EL (cell line): ENCODE results near the gene LSMEM2.
"Not testable (repeated sequence)": the region's sequence is repeated elsewhere in the genome, so short reads cannot be mapped to it uniquely, and the experiment has no call there.

ENCODE experiments used
- DNase-seq: peaks from one replicate; pipeline ENCODE4 v3.0.0-alpha.2; 2016

LSMEM2 gene

DNA sequence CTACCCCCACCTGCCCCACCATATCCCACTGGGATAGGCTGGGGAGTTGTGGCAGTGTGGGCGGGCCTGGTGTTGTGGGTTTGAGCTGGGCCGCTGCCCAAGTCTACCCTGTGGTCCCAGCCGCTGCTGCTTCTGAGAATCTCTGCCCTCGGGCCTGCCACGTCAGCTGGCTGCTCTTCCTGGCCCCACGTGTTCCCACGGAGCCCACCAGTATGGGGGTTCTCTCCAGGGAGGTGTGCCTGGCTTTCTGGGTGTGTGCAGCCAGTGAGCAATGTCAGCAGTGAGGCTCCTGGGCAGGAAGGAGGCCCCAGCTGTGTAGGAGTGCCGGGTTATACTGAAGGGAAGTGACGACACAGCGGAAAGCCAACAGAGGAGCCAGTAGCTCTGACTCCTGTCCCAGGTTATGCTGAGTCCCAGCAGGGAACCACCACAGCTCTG lies 32.4 kb upstream of the LSMEM2 start:
- peak; percentile 99 for DNase-seq

GRCh38 chr3:50248387-50248786 lies 30.5 kb upstream of the LSMEM2 start:
- peak; percentile 58 for DNase-seq

DNA sequence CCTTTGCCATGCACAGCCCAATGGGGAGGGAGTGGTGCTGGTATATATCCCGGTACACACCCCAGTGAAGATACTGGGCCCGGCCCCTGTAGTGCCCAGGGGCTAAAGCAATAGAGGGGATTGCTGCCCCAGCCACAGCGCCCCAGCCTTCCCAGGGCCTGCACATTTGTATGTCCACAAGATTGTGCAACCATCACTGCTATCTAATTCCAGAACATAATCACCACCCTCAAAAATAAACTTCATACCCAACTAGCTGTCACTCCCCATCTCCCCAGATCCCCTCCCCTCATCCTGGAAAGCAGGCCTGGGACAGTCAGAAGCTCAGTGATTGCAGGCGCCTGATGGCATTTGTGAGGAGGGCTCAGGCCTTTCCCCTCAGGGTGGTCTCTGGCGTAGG lies 29.4 kb upstream of the LSMEM2 start:
- DNase-seq: no peak

DNA sequence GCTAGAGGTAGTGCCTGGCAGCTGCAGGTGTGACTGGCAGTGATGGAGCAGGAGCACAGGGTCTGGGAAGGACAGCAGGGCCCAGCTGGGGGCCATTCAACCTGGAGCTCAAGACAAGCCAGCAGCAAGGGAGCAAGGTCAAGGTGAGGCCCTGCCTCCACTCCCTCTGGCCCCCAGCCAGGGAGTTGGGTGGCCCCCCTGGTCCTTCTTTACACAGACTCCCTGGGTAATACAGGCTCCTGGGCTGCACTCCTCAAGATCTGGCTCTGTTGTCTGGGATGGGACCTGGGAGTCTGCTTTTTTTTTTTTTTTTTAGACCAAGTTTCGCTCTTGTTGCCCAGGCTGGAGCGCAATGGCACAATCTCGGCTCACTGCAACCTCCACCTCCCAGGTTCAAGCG lies 28.4 kb upstream of the LSMEM2 start:
- no peak for DNase-seq

DNA sequence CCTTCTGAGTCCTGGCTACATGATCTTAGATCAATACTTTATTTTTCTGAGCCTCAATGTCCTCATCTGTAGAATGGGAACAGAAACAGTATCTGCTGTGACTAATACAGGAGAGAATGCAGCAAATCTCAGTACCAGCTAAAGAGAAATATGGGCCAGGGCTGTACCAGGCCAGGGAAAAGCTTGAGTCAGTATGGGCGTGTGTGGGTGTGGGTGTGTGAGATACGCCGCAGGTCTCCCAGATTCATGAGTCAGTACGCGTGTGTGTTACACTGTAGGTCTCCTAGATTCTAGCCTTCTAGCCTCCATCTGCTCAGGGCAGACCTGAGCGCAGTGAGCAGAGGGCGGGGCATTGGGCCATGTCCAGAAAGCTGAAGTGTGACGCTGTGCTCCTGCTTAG lies 27.7 kb upstream of the LSMEM2 start:
- DNase-seq: peak; percentile 94

DNA sequence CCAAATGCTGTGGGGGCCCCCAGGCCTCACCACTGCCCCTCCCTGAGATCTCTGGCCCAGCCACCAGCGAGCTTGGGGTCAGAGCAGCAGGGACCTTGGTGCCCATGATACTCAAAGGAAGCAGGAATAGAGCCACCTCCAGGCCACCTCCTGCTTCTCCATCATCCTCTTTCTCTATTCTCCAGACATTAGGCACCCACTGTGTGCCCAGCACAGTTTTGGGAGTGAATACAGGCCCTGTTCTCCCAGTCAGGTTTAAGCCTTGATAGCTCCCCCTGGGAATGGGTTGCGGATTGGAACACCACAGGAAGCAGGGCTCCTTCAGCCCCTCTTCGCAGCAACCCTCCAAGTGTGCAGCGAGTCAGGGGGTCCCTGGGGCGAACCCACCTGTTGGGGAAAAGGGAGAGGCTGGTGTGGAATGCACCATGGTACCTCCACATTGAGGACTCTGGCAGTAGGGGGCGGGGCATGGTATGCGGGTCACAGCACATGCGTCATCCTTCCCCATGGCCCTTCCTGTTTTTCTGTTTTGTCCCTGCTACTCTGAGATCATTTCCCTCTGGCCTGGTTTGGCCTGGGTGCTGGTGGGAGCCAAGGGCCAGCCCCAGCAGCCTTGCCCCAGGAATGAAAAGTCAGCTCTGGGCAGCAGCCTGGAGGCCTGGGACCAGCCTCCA lies 24.2 kb upstream of the LSMEM2 start:
- peak; percentile 72 for DNase-seq

- no peak for DNase-seq
These were observed 23.7 kb upstream of the LSMEM2 start for GRCh38 chr3:50255251-50255615.

GRCh38 chr3:50256978-50257890 lies 21.7 kb upstream of the LSMEM2 start:
- DNase-seq: no peak

- no peak for DNase-seq
These were observed 20.7 kb upstream of the LSMEM2 start for GRCh38 chr3:50258029-50258680.

- no peak for DNase-seq
These were observed 19.9 kb upstream of the LSMEM2 start for GRCh38 chr3:50258979-50259378.

DNA sequence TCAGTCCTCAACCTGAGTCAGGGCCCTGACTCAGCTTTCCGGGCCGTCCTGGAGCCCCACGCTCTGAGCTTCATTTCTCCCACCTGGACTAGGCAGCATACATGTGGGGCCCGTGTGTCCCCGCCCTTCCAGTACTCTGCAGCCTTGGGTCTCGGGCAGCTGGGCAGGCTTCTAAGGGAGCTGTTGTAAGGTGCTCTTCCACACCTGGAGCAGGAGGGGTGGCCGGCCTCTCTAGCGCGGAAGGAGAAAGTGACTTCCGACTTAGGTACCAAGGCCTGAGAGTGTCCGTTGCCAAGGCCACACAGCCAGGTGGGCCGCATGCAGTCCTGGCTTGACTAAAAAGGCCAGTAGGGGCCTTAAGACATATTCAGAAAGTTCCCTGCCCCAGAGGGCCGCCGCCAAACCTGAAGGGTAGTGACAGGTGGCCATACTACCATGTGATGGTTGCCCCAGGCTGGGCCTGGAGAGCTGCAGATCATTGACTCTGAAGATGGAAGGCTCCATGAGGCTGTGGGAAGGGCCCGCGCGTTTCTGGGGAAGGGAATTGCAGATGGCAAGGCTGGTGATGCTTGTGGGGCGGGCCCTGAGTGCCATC lies 19.4 kb upstream of the LSMEM2 start:
- DNase-seq: no peak

GRCh38 chr3:50260027-50260941 lies 18.6 kb upstream of the LSMEM2 start:
- DNase-seq: peak; percentile 91

- no peak for DNase-seq
These were observed 17.9 kb upstream of the LSMEM2 start for GRCh38 chr3:50260942-50261441.

DNA sequence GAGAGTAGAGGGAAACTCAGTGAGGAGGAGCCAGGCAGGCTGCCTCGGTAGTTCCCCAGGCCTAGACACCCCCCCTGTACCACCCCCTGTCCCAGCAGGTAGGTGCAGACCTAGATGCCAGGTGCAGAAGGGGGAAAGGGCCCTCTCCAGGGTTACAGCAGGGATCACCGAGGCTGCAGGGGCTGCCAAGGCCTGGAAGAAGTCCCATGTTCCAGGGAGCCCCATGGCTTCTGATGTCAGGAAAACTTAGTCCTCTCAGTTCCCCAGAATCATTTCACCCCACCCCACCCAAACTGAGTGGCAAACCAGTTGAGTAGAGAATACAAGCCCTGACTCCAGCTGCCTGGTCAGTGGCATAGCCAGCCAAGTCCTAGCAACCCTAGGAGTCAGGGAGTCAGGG lies 17.4 kb upstream of the LSMEM2 start:
- no peak for DNase-seq

DNA sequence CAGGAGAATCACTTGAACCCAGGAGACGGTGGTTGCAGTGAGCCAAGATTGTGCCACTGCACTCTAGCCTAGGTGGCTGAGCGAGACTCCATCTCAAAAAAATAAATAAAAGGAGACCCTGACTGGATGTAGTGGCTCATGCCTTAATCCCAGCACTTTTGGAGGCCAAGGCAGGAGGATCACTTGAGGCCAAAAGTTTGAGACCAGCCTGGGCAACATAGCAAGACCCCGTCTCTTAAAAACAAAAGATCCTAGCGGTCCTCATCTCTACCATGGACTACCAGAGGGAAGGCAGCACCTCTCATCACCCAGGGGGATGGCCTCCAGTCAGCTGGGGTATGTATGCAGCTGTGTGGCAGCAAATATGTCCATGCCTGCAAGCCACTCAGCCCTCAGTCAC lies 16.7 kb upstream of the LSMEM2 start:
- DNase-seq: not testable (repeated sequence)

GRCh38 chr3:50262778-50263177 lies 16.1 kb upstream of the LSMEM2 start:
- DNase-seq: no peak

GRCh38 chr3:50263478-50264382 lies 15.2 kb upstream of the LSMEM2 start:
- DNase-seq: no peak

DNA sequence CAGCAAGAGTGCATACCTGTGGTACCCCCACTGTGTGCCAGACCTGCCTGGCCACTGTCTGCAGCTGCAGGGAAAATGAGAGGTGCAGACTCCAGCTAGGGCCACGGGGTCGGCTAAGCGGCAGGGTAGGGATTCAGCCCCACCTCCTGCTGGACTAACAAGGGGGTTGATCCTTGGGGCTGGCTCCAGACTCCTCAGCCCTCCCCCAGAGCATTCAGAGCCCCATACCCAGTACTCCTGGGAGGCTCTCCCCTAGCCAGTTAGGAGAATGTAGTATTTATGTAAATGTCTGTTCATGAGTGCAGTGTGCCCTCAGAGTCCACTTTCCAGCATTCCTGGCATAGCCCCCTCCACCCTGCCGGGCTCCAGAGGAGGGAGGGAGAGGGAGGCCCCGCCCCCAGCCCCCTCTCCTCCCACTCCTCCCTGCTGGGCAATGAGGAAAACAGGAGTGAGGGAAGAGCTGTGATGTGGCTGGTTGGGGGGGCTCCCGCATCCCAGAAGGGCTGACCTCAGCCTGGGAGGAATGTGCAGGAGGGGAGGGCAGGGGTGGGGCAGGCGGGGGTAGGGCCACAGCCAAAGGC lies 14.4 kb upstream of the LSMEM2 start:
- DNase-seq: peak; percentile 98

- DNase-seq: no peak
These were observed 13.9 kb upstream of the LSMEM2 start for GRCh38 chr3:50264964-50265485.

DNA sequence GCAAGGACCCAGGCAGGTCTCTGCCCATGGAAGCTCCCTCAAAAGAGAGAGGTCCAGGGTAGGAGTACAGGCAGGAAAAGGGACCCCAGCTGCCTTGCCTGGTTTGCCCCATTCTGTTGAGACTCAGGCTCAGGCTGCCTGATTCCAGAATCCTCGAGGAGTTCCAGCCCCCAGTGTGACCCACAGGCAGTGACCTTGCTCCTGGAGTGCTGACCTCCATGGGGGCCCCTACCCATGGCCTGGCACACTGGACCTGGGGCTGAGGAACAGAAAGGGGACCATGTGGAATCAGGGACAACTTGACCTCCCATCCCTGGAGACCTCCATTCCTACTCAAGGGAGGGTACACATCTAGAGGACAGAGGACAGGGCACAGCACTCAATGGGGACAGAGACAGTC lies 13.3 kb upstream of the LSMEM2 start:
- no peak for DNase-seq
